DOHH2 (cell line): ENCODE data around the gene TFDP1.

Experiments
- H3F3A ChIP-seq: fragments of 200-600 bp; sonication (generic), shearing (Covaris generic); 2 replicates; pipeline ENCODE4 v1.6.0; 2016; ENCODE audit warnings: antibody characterized with exemption, mild to moderate bottlenecking; ENCODE audit not compliant: control insufficient read depth, insufficient read depth
- H3K27ac ChIP-seq: fragments of 200-600 bp; sonication (generic); 2 replicates; pipeline ENCODE4 v1.5.1; 2014; ENCODE audit warnings: low read depth, mild to moderate bottlenecking, low read length, moderate library complexity
- H3K27me3 ChIP-seq: fragments of 200-600 bp; sonication (generic); 2 replicates; pipeline ENCODE4 v1.6.1; 2014; ENCODE audit warnings: mild to moderate bottlenecking, low read length, mixed read lengths; ENCODE audit not compliant: control insufficient read depth
- H3K36me3 ChIP-seq: fragments of 200-600 bp; sonication (generic); 2 replicates; pipeline ENCODE4 v1.6.1; 2014; ENCODE audit warnings: mild to moderate bottlenecking, low read length, moderate library complexity, mixed read lengths; ENCODE audit not compliant: control insufficient read depth
- H3K4me1 ChIP-seq: fragments of 200-600 bp; sonication (generic); 2 replicates; pipeline ENCODE4 v1.6.1; 2014; ENCODE audit warnings: mild to moderate bottlenecking, low read length, mixed read lengths; ENCODE audit not compliant: control insufficient read depth
- H3K4me2 ChIP-seq: fragments of 200-600 bp; sonication (generic); 2 replicates; pipeline ENCODE4 v1.6.0; 2014; ENCODE audit warnings: mild to moderate bottlenecking, low read length, moderate library complexity
- H3K4me3 ChIP-seq: fragments of 200-600 bp; sonication (generic); 2 replicates; pipeline ENCODE4 v1.5.1; 2014; ENCODE audit warnings: mild to moderate bottlenecking, low read length, mixed read lengths
- H3K79me2 ChIP-seq: fragments of 200-600 bp; sonication (generic); 2 replicates; pipeline ENCODE4 v1.6.1; 2014; ENCODE audit warnings: mild to moderate bottlenecking, low read length, mixed read lengths; ENCODE audit not compliant: control insufficient read depth
- H3K9me2 ChIP-seq: fragments of 200-600 bp; sonication (generic); replicated peaks from 2 replicates; pipeline ENCODE4 v1.6.1; 2014; ENCODE audit warnings: mild to moderate bottlenecking, low read length, mixed read lengths; ENCODE audit not compliant: control insufficient read depth
- H3K9me3 ChIP-seq: fragments of 200-600 bp; sonication (generic); 2 replicates; pipeline ENCODE4 v1.6.1; 2014; ENCODE audit warnings: antibody characterized with exemption, low read length, mixed read lengths; ENCODE audit not compliant: control insufficient read depth, insufficient read depth
- H4K20me1 ChIP-seq: fragments of 200-600 bp; sonication (generic); 2 replicates; pipeline ENCODE4 v1.6.0; 2014; ENCODE audit warnings: low read depth, mild to moderate bottlenecking, antibody characterized with exemption, low read length, moderate library complexity; ENCODE audit not compliant: control insufficient read depth, insufficient read depth
- CTCF ChIP-seq: fragments of 200-600 bp; sonication (generic); IDR thresholded peaks from one replicate; pipeline ENCODE4 v1.5.1; 2014; ENCODE audit warnings: antibody characterized with exemption, mild to moderate bottlenecking, low read depth, low read length; ENCODE audit not compliant: poor library complexity, severe bottlenecking
- EZH2phosphoT487 ChIP-seq: fragments of 200-600 bp; sonication (generic); IDR thresholded peaks from 2 replicates; pipeline ENCODE4 v1.6.1; 2017; ENCODE audit warnings: borderline replicate concordance, mild to moderate bottlenecking, antibody characterized with exemption, low read length, moderate library complexity, mixed read lengths

TFDP1 gene

GRCh38 chr13:113539176-113539575 lies 45.4 kb upstream of the TFDP1 start:
- H3K9me2 ChIP-seq, result no peaks in the 10 kb centered on the region

GRCh38 chr13:113539822-113540221 lies 44.7 kb upstream of the TFDP1 start:
- H3K4me3 ChIP-seq, result no peak overlapping the region
- H4K20me1 ChIP-seq, result no peaks in the 10 kb centered on the region
- TF ChIP-seq CTCF, result no peak
- TF ChIP-seq EZH2phosphoT487, result no peak
- no peaks in the 10 kb centered on the region for H3K79me2 ChIP-seq
- H3K27ac ChIP-seq, result no peak overlapping the region
- H3K27me3 ChIP-seq, result no peaks in the 10 kb centered on the region
- no peaks in the 10 kb centered on the region for H3K9me3 ChIP-seq
- H3K36me3 ChIP-seq, result no peaks in the 10 kb centered on the region
- H3K9me2 ChIP-seq, result no peaks in the 10 kb centered on the region
- H3K4me1 ChIP-seq, result no peaks in the 10 kb centered on the region
- no peak overlapping the region for H3K4me2 ChIP-seq
- no peaks in the 10 kb centered on the region for H3F3A ChIP-seq

More at GRCh38 chr13:113539176-113539575, 45.4 kb upstream of the TFDP1 start:
- Histone ChIP-seq H3K27ac (no peak overlapping the region), H3F3A (no peaks in the 10 kb centered on the region), H4K20me1 (no peaks in the 10 kb centered on the region), H3K36me3 (no peaks in the 10 kb centered on the region), H3K4me1 (no peaks in the 10 kb centered on the region), H3K4me2 (no peak overlapping the region), H3K79me2 (no peaks in the 10 kb centered on the region), H3K9me3 (no peaks in the 10 kb centered on the region), H3K4me3 (no peak overlapping the region), H3K27me3 (no peaks in the 10 kb centered on the region)
- TF ChIP-seq CTCF (no peak), EZH2phosphoT487 (no peak)

- no peak for TF ChIP-seq EZH2phosphoT487
- TF ChIP-seq CTCF, result no peak
- Histone ChIP-seq H4K20me1 (no peaks in the 10 kb centered on the region), H3K4me3 (no peak overlapping the region), H3K9me2 (no peaks in the 10 kb centered on the region), H3K27ac (no peak overlapping the region), H3K36me3 (no peaks in the 10 kb centered on the region), H3F3A (no peaks in the 10 kb centered on the region), H3K4me1 (no peaks in the 10 kb centered on the region), H3K79me2 (no peaks in the 10 kb centered on the region), H3K9me3 (no peaks in the 10 kb centered on the region), H3K4me2 (no peak overlapping the region), H3K27me3 (no peaks in the 10 kb centered on the region)
These were observed 44.0 kb upstream of the TFDP1 start for GRCh38 chr13:113540523-113540922.
